ENCODE data around the gene SETD9.

Gene SETD9

GRCh38 chr5:56954262-56954661 lies 44.9 kb downstream of the SETD9 start:
- Mint-ChIP-seq H3K4me1 (peaks cover 11% of the 10 kb centered on the region), H3K9me3 (no peaks in the 10 kb centered on the region), H3K27ac (no peak overlapping the region), H3K27me3 (ENCODE audit: low read depth) (peaks cover 7% of the 10 kb centered on the region), H3K36me3 (ENCODE audit: low read depth) (peaks cover 3% of the 10 kb centered on the region), H3K4me3 (peak overlapping the region in 1 of 3 experiments; percentile 84)
- TF ChIP-seq CTCF (IDR thresholded peaks at IDR 0.05; ENCODE audit: unreplicated experiment in 3 of 3) = no peak

GRCh38 chr5:56958595-56958994 lies 49.2 kb downstream of the SETD9 start:
- H3K9me3 Mint-ChIP-seq = no peaks in the 10 kb centered on the region
- no peak overlapping the region for H3K4me3 Mint-ChIP-seq
- no peaks in the 10 kb centered on the region for H3K36me3 Mint-ChIP-seq (ENCODE audit: low read depth)
- H3K27ac Mint-ChIP-seq = no peak overlapping the region
- no peaks in the 10 kb centered on the region for H3K4me1 Mint-ChIP-seq
- H3K27me3 Mint-ChIP-seq (ENCODE audit: low read depth) = peaks cover 20% of the 10 kb centered on the region
- TF ChIP-seq CTCF (IDR thresholded peaks at IDR 0.05; ENCODE audit: unreplicated experiment in 3 of 3) = no peak

- Mint-ChIP-seq H3K27me3 (ENCODE audit: low read depth) (peaks cover 20% of the 10 kb centered on the region), H3K4me3 (no peak overlapping the region), H3K4me1 (no peaks in the 10 kb centered on the region), H3K9me3 (no peaks in the 10 kb centered on the region), H3K27ac (no peak overlapping the region), H3K36me3 (ENCODE audit: low read depth) (no peaks in the 10 kb centered on the region)
- no peak for TF ChIP-seq CTCF (IDR thresholded peaks at IDR 0.05; ENCODE audit: unreplicated experiment in 3 of 3)
Observed at GRCh38 chr5:56959326-56959725, 49.9 kb downstream of the SETD9 start.

GRCh38 chr5:56961746-56962145 lies 52.4 kb downstream of the SETD9 start:
- H3K27me3 Mint-ChIP-seq (ENCODE audit: low read depth) = peaks cover 26% of the 10 kb centered on the region
- H3K36me3 Mint-ChIP-seq (ENCODE audit: low read depth) = no peaks in the 10 kb centered on the region
- no peak for TF ChIP-seq CTCF (IDR thresholded peaks at IDR 0.05; ENCODE audit: unreplicated experiment in 3 of 3)
- H3K27ac Mint-ChIP-seq = no peak overlapping the region
- H3K4me3 Mint-ChIP-seq = no peak overlapping the region
- no peaks in the 10 kb centered on the region for H3K4me1 Mint-ChIP-seq
- no peaks in the 10 kb centered on the region for H3K9me3 Mint-ChIP-seq

- H3K4me3 Mint-ChIP-seq = no peak overlapping the region
- H3K4me1 Mint-ChIP-seq = no peaks in the 10 kb centered on the region
- no peaks in the 10 kb centered on the region for H3K9me3 Mint-ChIP-seq
- TF ChIP-seq CTCF (IDR thresholded peaks at IDR 0.05; ENCODE audit: unreplicated experiment in 3 of 3) = no peak
- H3K36me3 Mint-ChIP-seq (ENCODE audit: low read depth) = no peaks in the 10 kb centered on the region
- H3K27me3 Mint-ChIP-seq (ENCODE audit: low read depth) = peaks cover 31% of the 10 kb centered on the region
- no peak overlapping the region for H3K27ac Mint-ChIP-seq
Observed at GRCh38 chr5:56962286-56962685, 52.9 kb downstream of the SETD9 start.

- Mint-ChIP-seq H3K4me1 (no peaks in the 10 kb centered on the region), H3K9me3 (no peaks in the 10 kb centered on the region), H3K27me3 (ENCODE audit: low read depth) (peaks cover 24% of the 10 kb centered on the region), H3K36me3 (ENCODE audit: low read depth) (no peaks in the 10 kb centered on the region), H3K4me3 (no peak overlapping the region), H3K27ac (no peak overlapping the region)
- no peak for TF ChIP-seq CTCF (IDR thresholded peaks at IDR 0.05; ENCODE audit: unreplicated experiment in 3 of 3)
Observed at GRCh38 chr5:56963246-56963645, 53.9 kb downstream of the SETD9 start.

Measured in nephron (organoid).